Endothelial cell (in vitro differentiated cells): ENCODE measurements around the gene HIVEP2. TPM values are rescaled to one million over a fixed set of nuclear protein-coding genes. Genes with fewer than 3 reads are reported as not detected.

Source experiments
- DNase-seq: peaks from one replicate; pipeline ENCODE4 v3.0.0; 2021; ENCODE audit warnings: low spot score
- H3K27ac Mint-ChIP-seq: one replicate; pipeline ENCODE4 v1.8.0; 2021; ENCODE audit warnings: mixed read lengths, inconsistent platforms; ENCODE audit not compliant: unreplicated experiment
- H3K27me3 Mint-ChIP-seq: one replicate; pipeline ENCODE4 v1.8.0; 2021; ENCODE audit warnings: mild to moderate bottlenecking, moderate library complexity, mixed read lengths, inconsistent platforms; ENCODE audit not compliant: unreplicated experiment
- H3K36me3 Mint-ChIP-seq: one replicate; pipeline ENCODE4 v1.8.0; 2021; ENCODE audit warnings: mild to moderate bottlenecking, low read depth, mixed read lengths, inconsistent platforms; ENCODE audit not compliant: unreplicated experiment
- H3K4me1 Mint-ChIP-seq: one replicate; pipeline ENCODE4 v1.8.0; 2021; ENCODE audit warnings: mild to moderate bottlenecking, mixed read lengths, inconsistent platforms; ENCODE audit not compliant: unreplicated experiment
- H3K4me3 Mint-ChIP-seq: one replicate; pipeline ENCODE4 v1.8.0; 2021; ENCODE audit warnings: mild to moderate bottlenecking, mixed read lengths, inconsistent platforms; ENCODE audit not compliant: unreplicated experiment
- H3K9me3 Mint-ChIP-seq: one replicate; pipeline ENCODE4 v1.8.0; 2021; ENCODE audit warnings: mixed read lengths, inconsistent platforms; ENCODE audit not compliant: unreplicated experiment
- CTCF ChIP-seq: fragments of 200-600 bp; sonication (generic); IDR thresholded peaks from one replicate; pipeline ENCODE4 v1.5.0; 2021; ENCODE audit warnings: antibody characterized with exemption; ENCODE audit not compliant: unreplicated experiment
- total RNA-seq: library from RNA; stranded (reverse); fragmentation: NEBNext Ultra II Directional; extraction: Animal tissue kit (Norgen Biotek cat#: 25700); gene quantifications from one replicate; pipeline ENCODE4 v1.2.1, GENCODE V29; 2021; ENCODE audit not compliant: unreplicated experiment

HIVEP2 gene
- total RNA-seq, 1 donor from 2014 or later: 15.6 TPM

GRCh38 chr6:142856624-142857232 is 88.2 kb downstream of the HIVEP2 start:
- H3K4me1 Mint-ChIP-seq: peaks cover 26% of the 10 kb centered on the region
- no peak overlapping the region for H3K4me3 Mint-ChIP-seq
- no peak for DNase-seq
- TF ChIP-seq CTCF: no peak
- no peak overlapping the region for H3K27ac Mint-ChIP-seq
- H3K27me3 Mint-ChIP-seq: peaks cover 2% of the 10 kb centered on the region
- H3K9me3 Mint-ChIP-seq: no peaks in the 10 kb centered on the region
- H3K36me3 Mint-ChIP-seq: peaks cover 3% of the 10 kb centered on the region

GRCh38 chr6:142855893-142856623 is 88.9 kb downstream of the HIVEP2 start:
- Mint-ChIP-seq H3K4me3 (no peak overlapping the region), H3K9me3 (no peaks in the 10 kb centered on the region), H3K36me3 (peaks cover 3% of the 10 kb centered on the region), H3K27ac (no peak overlapping the region), H3K4me1 (peaks cover 26% of the 10 kb centered on the region), H3K27me3 (peaks cover 2% of the 10 kb centered on the region)
- no peak for DNase-seq
- no peak for TF ChIP-seq CTCF

GRCh38 chr6:142854589-142855488 is 90.1 kb downstream of the HIVEP2 start:
- H3K4me3 Mint-ChIP-seq: no peak overlapping the region
- no peaks in the 10 kb centered on the region for H3K9me3 Mint-ChIP-seq
- TF ChIP-seq CTCF: no peak
- H3K4me1 Mint-ChIP-seq: peaks cover 26% of the 10 kb centered on the region
- no peak for DNase-seq
- H3K27me3 Mint-ChIP-seq: peaks cover 2% of the 10 kb centered on the region
- no peak overlapping the region for H3K27ac Mint-ChIP-seq
- H3K36me3 Mint-ChIP-seq: no peaks in the 10 kb centered on the region

GRCh38 chr6:142853244-142854180 is 91.5 kb downstream of the HIVEP2 start:
- TF ChIP-seq CTCF: no peak
- DNase-seq: no peak
- no peaks in the 10 kb centered on the region for H3K36me3 Mint-ChIP-seq
- peaks cover 33% of the 10 kb centered on the region for H3K4me1 Mint-ChIP-seq
- no peaks in the 10 kb centered on the region for H3K27me3 Mint-ChIP-seq
- H3K4me3 Mint-ChIP-seq: no peak overlapping the region
- H3K27ac Mint-ChIP-seq: no peak overlapping the region
- no peaks in the 10 kb centered on the region for H3K9me3 Mint-ChIP-seq
